Left lung (tissue), 10 donors: ENCODE measurements around the gene GLCE. TPM values are rescaled to one million over a fixed set of nuclear protein-coding genes. Genes with fewer than 3 reads are reported as not detected.

Experiments used
- ATAC-seq: fragments of 200-7000 bp; cut with Tn5 transposase; one replicate; pipeline ENCODE4 v1.9.1; 2020; ENCODE audit warnings: moderate library complexity
- DNase-seq, 4 donors: peaks; one replicate each; pipeline ENCODE4 v3.0.0-alpha.2; 2013 to 2020
- H3K27ac ChIP-seq, 2 donors: fragments of 200-600 bp; sonication (generic) in 1 of 2; one replicate each; pipeline versions ENCODE4 v1.5.0 to v1.8.0; 2020 to 2021
- H3K27me3 ChIP-seq, 2 donors: fragments of 200-600 bp; sonication (generic) in 1 of 2; one replicate each; pipeline versions ENCODE4 v1.5.0 to v1.8.0; 2020 to 2021
- H3K36me3 ChIP-seq, 2 donors: fragments of 200-600 bp; sonication (generic) in 1 of 2; one replicate each; pipeline versions ENCODE4 v1.5.0 to v1.8.0; 2020 to 2021
- H3K4me1 ChIP-seq, 2 donors: fragments of 200-600 bp; one replicate each; pipeline ENCODE4 v1.8.0; 2021
- H3K4me3 ChIP-seq, 2 donors: fragments of 200-600 bp; sonication (generic) in 1 of 2; one replicate each; pipeline versions ENCODE4 v1.5.0 to v1.8.0; 2020 to 2021; ENCODE audit warnings: mild to moderate bottlenecking in 1 of 2
- H3K9me3 ChIP-seq, 2 donors: fragments of 200-600 bp; sonication (generic) in 1 of 2; one replicate each; pipeline versions ENCODE4 v1.5.0 to v1.8.0; 2020 to 2021
- intact Hi-C, 2 donors: fragments of 100-400 bp; cut with DNase I; formaldehyde crosslinking; loops; one replicate each; pipeline versions ENCODE4 v1.11.2 to v1.14.2; 2022
- polyA plus RNA-seq, 6 donors: library from polyadenylated mRNA; unstranded; fragments of 120-200 nt; gene quantifications; one replicate each; pipeline ENCODE4 v1.2.1, GENCODE V29; 2013; ENCODE audit not compliant: insufficient read length in 6 of 6
- total RNA-seq, 2 donors: library from RNA; stranded (reverse); fragmentation: NEBNext Ultra II Directional; extraction: Animal tissue kit (Norgen Biotek cat#: 25700); gene quantifications; one replicate each; pipeline ENCODE4 v1.2.1, GENCODE V29; 2021
- TF ChIP-seq, protein P1 (sequence below), 2 donors: fragments of 200-600 bp; sonication (generic) in 1 of 2; IDR thresholded peaks; one replicate each; pipeline versions ENCODE4 v1.5.0 to v1.8.0; 2021; ENCODE audit warnings: antibody characterized with exemption in 2 of 2
- donor health status: DM: no; HTN: yes; CAD: no.
- donor health status: DM: no; HTN: no; CAD: no.

Gene GLCE
- total and polyA plus RNA-seq, 8 donors: 18.2 to 66.6 (median 60.6) TPM

DNA sequence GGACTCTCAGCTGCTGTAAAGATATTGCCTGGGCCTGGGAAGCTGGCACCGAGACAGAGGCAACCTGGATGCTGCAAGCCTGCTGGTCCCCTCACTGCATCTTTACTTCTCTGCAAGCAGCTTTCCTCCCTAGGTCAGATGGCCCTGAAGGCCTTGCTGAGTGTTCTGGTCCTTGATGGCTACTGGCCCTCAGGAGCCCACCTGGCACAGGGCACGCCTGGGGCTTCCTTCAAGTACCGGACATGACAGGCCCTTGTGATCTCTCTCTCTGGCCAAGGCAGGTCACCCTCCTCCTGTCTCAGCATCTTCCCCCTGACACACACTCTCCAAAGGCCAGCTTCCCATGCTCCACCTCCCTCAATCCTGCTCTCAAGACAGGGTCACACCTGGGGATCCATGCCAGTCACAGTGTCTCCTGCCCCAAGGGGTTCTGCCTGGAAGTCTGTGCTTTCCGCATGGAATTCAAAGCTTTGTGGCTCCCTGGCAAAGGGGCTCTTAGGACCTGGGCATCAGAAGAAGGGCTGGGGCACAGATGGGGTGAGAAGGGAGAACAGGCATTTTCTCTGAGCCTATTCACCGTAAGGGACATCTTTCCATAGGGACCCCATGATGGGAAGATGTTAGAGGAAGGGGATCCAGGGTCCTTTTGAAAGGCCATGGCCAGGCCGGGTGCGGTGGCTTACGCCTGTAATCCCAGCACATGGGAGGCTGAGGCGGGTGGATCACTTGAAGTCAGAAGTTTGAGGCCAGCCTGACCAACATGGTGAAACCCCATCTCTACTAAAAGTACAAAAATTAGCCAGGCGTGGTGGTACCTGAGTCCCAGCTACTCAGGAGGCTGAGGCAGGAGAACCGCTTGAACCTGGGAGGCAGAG lies 133.5 kb downstream of the GLCE start:
- H3K27me3 ChIP-seq: peaks cover 0 to 29% of the 10 kb centered on the region in 2 donors
- no peak overlapping the region for H3K4me3 ChIP-seq
- no peaks in the 10 kb centered on the region for H3K9me3 ChIP-seq
- DNase-seq (no peak), ATAC-seq (no peak)
- H3K36me3 ChIP-seq: no peaks in the 10 kb centered on the region
- peaks cover 10 to 15% of the 10 kb centered on the region in 2 donors for H3K4me1 ChIP-seq
- H3K27ac ChIP-seq: no peak overlapping the region
- intact Hi-C loops: no loop called here
- TF ChIP-seq, protein P1, sequence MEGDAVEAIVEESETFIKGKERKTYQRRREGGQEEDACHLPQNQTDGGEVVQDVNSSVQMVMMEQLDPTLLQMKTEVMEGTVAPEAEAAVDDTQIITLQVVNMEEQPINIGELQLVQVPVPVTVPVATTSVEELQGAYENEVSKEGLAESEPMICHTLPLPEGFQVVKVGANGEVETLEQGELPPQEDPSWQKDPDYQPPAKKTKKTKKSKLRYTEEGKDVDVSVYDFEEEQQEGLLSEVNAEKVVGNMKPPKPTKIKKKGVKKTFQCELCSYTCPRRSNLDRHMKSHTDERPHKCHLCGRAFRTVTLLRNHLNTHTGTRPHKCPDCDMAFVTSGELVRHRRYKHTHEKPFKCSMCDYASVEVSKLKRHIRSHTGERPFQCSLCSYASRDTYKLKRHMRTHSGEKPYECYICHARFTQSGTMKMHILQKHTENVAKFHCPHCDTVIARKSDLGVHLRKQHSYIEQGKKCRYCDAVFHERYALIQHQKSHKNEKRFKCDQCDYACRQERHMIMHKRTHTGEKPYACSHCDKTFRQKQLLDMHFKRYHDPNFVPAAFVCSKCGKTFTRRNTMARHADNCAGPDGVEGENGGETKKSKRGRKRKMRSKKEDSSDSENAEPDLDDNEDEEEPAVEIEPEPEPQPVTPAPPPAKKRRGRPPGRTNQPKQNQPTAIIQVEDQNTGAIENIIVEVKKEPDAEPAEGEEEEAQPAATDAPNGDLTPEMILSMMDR (IDR thresholded peaks at IDR 0.05): no peak

DNA sequence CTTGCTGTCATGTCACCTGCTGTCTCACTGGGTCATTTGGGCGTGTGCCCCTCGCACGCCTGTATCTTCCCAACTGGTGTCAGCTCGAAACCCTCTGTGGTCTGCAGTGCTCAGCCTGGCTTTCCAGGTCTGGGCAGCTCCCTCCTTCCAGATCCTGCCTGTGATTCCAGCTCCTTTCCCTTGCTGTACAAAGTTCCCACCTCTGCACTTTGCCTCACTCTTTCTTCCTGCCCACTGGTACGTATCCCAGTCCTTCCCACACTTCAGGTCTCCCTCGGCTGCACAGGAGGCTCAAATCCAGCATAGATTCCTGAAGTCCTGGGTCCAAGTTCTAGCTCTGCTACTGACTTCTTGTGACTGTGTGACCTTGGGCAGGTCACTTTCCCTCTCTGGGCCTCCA lies 136.2 kb downstream of the GLCE start:
- Histone ChIP-seq H3K4me3 (peak overlapping the region in 1 of 2 donors; percentile 56), H3K4me1 (peaks cover 4 to 16% of the 10 kb centered on the region in 2 donors), H3K27ac (no peak overlapping the region), H3K9me3 (no peaks in the 10 kb centered on the region), H3K27me3 (peaks cover 0 to 43% of the 10 kb centered on the region in 2 donors), H3K36me3 (no peaks in the 10 kb centered on the region)
- no peak for ATAC-seq
- TF ChIP-seq, protein P1 (IDR thresholded peaks at IDR 0.05): no peak
- no peak for DNase-seq
- intact Hi-C loops: no loop called here

DNA sequence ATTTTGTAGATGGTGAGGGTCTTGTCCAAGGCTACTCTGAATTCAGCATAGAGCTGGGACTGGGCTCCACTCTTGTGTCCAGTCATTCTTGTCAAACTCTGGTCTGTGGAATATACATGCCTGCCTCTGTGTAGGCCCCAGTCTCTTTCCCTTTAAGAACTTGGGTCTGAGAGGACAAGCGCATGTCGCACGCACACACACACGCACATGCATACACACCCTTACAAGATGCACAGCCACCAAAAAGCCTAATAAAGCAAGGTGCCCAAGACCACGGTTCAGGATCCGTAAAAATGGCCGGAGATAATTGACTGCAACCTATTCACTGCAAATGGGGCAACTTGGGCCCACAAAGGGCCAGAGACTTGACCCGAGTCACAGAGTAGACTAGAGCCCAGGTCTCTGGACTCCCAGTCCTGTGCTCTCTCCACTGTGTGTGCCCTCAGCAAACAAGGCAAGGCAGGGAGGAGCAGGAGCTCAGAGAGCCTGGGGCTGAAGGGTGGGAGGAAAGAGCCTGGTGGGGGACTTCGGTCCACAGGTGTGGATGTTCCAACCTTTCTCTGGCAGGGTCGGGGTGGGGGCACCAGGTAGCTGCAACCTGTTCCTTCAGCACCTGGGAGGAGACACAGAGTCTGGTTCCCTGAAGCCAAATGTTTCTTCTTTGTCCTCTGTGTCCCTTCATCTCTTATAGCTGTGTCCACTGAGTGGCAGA lies 137.4 kb downstream of the GLCE start:
- Histone ChIP-seq H3K36me3 (no peaks in the 10 kb centered on the region), H3K27ac (no peak overlapping the region), H3K4me1 (peaks cover 4 to 16% of the 10 kb centered on the region in 2 donors), H3K27me3 (peaks cover 0 to 43% of the 10 kb centered on the region in 2 donors), H3K9me3 (no peaks in the 10 kb centered on the region), H3K4me3 (peak overlapping the region; percentile 56 to 57)
- intact Hi-C loops: no loop called here
- peak; percentile 26 for ATAC-seq
- TF ChIP-seq, protein P1 (IDR thresholded peaks at IDR 0.05): no peak
- DNase-seq: no peak

DNA sequence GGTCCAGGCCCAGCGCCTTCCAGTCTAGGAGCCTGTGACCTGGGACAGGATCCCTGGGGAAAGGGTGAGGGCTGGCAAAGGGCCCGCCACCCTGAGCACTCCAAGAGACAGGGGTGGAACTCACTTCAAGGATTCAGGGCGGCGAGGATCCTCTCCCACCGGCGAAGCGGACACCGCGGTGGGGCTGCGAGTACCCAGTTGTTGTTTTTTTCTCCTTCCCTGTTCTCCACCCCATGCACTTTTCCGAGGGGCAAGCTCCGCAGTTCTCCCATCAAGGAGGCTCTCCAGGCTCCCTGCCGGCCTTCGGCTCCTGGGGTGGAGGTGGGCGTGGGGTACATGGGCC lies 137.9 kb downstream of the GLCE start:
- no peaks in the 10 kb centered on the region for H3K9me3 ChIP-seq
- DNase-seq (no peak), ATAC-seq (peak; percentile 46)
- TF ChIP-seq, protein P1 (IDR thresholded peaks at IDR 0.05): no peak
- intact Hi-C loops: no loop called here
- no peaks in the 10 kb centered on the region for H3K36me3 ChIP-seq
- H3K4me1 ChIP-seq: peaks cover 4 to 16% of the 10 kb centered on the region in 2 donors
- peak overlapping the region; percentile 56 to 57 for H3K4me3 ChIP-seq
- H3K27ac ChIP-seq: no peak overlapping the region
- H3K27me3 ChIP-seq: peaks cover 0 to 43% of the 10 kb centered on the region in 2 donors
